WERI-Rb-1 (cell line): ENCODE measurements around the gene CRACDL.
"Not testable (repeated sequence)": the region's sequence is repeated elsewhere in the genome, so short reads cannot be mapped to it uniquely, and the experiment has no call there.

Experiments
- DNase-seq: peaks from one replicate; pipeline ENCODE4 v3.0.0-alpha.2; 2020
- H3K27ac ChIP-seq: fragments of 250-450 bp; sonication (Bioruptor Pico); 2 replicates; pipeline ENCODE4 v1.5.1; 2020; ENCODE audit warnings: mild to moderate bottlenecking, moderate library complexity
- H3K27me3 ChIP-seq: fragments of 250-450 bp; sonication (Bioruptor Pico); 2 replicates; pipeline ENCODE4 v1.5.1; 2021; ENCODE audit warnings: mild to moderate bottlenecking, low read depth, moderate library complexity; ENCODE audit not compliant: insufficient read depth, severe bottlenecking
- H3K36me3 ChIP-seq: fragments of 250-450 bp; sonication (Bioruptor Pico); 2 replicates; pipeline ENCODE4 v1.5.1; 2020; ENCODE audit warnings: mild to moderate bottlenecking, moderate library complexity
- H3K4me3 ChIP-seq: 2 replicates; pipeline ENCODE4 v1.5.1; 2011; ENCODE audit warnings: low read depth, mild to moderate bottlenecking, control low read depth, low read length
- H3K9me3 ChIP-seq: fragments of 250-450 bp; sonication (Bioruptor Pico); 2 replicates; pipeline ENCODE4 v1.5.1; 2021; ENCODE audit warnings: mild to moderate bottlenecking, moderate library complexity; ENCODE audit not compliant: severe bottlenecking
- TF ChIP-seq, protein P1 (sequence below): IDR thresholded peaks from 2 replicates; pipeline ENCODE4 v1.5.1; 2011; ENCODE audit warnings: low read depth, mild to moderate bottlenecking, control low read depth, inconsistent platforms, low read length

The CRACDL gene

DNA sequence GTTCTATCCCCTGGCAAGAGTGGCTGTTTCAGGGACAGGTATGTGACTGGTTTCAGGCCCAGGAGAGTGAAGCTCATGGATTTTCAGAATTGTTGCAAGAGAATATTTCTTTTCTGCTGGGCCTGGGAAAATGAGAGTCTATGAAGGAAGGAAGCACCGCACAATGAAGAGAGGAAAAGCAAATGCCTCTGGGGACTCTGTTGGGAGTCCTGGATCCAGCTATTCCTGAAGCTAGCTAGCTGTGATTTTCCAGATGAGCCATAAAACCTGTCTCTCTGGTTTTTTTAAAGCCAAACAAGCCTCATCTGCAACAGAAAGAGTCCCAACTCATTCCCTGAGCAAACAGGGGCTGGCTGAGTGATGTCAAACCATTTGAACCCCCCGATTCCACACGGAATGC is 53.7 kb downstream of the CRACDL start:
- Histone ChIP-seq H3K4me3 (no peak overlapping the region), H3K9me3 (peaks cover 7% of the 10 kb centered on the region), H3K27me3 (no peaks in the 10 kb centered on the region), H3K36me3 (no peaks in the 10 kb centered on the region), H3K27ac (no peak overlapping the region)
- TF ChIP-seq, protein P1, sequence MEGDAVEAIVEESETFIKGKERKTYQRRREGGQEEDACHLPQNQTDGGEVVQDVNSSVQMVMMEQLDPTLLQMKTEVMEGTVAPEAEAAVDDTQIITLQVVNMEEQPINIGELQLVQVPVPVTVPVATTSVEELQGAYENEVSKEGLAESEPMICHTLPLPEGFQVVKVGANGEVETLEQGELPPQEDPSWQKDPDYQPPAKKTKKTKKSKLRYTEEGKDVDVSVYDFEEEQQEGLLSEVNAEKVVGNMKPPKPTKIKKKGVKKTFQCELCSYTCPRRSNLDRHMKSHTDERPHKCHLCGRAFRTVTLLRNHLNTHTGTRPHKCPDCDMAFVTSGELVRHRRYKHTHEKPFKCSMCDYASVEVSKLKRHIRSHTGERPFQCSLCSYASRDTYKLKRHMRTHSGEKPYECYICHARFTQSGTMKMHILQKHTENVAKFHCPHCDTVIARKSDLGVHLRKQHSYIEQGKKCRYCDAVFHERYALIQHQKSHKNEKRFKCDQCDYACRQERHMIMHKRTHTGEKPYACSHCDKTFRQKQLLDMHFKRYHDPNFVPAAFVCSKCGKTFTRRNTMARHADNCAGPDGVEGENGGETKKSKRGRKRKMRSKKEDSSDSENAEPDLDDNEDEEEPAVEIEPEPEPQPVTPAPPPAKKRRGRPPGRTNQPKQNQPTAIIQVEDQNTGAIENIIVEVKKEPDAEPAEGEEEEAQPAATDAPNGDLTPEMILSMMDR, result no peak
- no peak for DNase-seq

DNA sequence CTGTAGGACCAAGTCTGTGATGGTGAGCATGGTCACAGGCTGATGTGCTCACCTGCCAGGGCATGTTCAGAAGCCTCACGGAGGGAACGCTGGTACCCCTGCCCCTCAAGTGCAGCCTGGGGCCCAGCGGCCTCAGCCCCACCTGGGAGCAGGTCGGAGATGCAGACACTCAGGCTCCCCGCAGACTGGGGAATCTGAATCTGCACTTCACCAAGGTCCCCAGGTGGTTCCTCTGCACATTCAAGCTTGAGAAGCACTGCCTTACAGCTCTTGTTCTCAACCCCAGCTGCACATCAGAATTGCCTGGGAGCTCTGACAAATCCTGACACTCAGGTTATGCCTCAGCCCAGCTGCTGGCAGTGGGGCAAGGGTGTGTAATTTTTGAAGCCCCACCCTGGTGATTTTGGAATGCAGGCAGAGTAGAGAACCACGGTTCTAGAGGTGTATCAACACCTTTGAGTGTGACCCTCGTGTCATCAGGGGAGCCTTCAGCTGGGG is 54.8 kb downstream of the CRACDL start:
- no peaks in the 10 kb centered on the region for H3K9me3 ChIP-seq

DNA sequence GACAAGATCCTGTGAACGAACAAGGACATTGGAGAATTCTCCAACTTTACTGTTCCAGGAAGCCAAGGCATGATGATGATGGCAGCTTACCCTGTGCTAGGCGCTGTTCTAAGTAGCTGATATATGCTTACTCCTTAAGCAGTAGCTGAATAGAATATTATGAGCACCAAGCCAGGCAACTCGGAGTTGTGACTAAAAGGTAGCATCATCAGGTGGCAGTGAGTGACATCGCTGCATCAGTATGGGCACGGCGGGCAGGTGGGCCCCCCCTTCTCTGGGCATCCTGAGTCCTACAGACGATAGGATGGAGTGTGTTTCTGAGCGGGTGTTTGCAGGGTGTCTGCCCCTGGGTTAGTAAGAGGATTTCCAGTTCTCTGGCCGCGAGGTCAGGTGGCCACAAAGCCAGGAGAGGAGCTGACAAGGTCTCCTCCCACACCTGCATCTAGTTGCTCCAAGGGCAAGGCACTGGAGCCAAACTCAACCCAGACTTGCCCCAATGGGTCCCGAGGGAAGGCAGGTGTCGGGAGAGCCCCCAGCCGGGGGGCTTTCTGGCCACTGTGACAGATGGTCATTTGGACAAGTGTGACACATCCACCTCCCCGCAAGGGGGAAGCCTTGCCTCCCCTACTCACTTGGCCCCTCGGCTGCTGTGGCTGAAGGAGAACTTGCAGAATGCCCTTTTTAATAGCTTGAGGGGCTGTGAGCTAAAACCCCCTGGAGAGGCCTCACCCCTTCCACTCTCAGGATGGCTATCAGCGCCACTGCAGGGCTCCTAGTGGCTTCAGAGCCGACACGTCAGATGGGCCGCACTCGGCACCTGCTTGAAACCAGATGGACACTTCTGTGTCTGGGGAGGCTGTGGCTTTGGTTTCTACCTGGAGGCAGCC is 55.5 kb downstream of the CRACDL start:
- peak; percentile 71 for DNase-seq

More for the DNA sequence above, 54.8 kb downstream of the CRACDL start:
- H3K27me3 ChIP-seq, result no peaks in the 10 kb centered on the region
- TF ChIP-seq, protein P1, result no peak
- H3K36me3 ChIP-seq, result no peaks in the 10 kb centered on the region
- DNase-seq, result no peak
- no peak overlapping the region; the same call in 1 of the 2 replicates for H3K27ac ChIP-seq
- H3K4me3 ChIP-seq, result no peak overlapping the region

DNA sequence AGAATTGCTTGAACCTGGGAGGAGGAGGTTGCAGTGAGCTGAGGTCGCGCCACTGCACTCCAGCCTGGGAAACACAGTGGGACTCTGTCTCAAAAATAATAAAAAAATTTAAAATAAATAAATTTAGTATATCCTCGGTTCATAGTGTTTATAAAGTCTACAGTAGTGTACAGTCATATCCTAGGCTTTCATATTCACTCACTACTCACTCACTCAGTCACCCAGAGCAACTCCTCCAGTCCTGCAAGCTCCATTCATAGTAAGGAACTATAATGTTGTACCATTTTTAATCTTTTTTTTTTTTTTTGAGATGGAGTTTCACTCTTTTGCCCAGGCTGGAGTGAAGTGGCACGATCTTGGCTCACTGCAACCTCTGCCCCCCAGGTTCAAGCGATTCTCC is 58.4 kb downstream of the CRACDL start:
- not testable (repeated sequence) for H3K27me3 ChIP-seq, DNase-seq, H3K36me3 ChIP-seq, H3K27ac ChIP-seq, H3K9me3 ChIP-seq, H3K4me3 ChIP-seq

More for the DNA sequence above, 55.5 kb downstream of the CRACDL start:
- Histone ChIP-seq H3K4me3 (peak overlapping the region; percentile 26; the same call in 1 of the 2 replicates), H3K27me3 (no peaks in the 10 kb centered on the region), H3K9me3 (no peaks in the 10 kb centered on the region), H3K27ac (peak overlapping the region; percentile 27; the same call in 1 of the 2 replicates), H3K36me3 (no peaks in the 10 kb centered on the region)
- TF ChIP-seq, protein P1, result peak; percentile 86

DNA sequence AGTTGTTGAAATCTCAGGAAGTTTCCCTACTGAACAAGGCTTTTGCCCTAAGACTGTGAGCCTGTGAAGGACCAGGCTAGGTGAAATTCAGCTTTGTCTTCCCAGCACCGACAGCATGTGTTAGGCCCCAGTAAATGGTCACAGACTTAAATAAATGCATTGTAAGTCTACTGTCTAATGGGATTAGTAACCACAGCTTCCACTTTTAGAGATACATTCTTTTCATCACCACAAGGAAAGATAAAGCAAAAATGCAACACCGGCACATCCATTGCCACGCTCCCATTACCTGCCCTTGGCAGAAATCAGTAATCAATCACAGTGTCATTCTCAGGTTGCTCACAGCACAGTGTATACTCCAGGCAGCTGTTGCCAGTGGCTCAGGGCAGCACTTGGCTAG is 59.3 kb downstream of the CRACDL start:
- no peak for DNase-seq
- Histone ChIP-seq H3K4me3 (no peak overlapping the region), H3K9me3 (no peaks in the 10 kb centered on the region), H3K27ac (no peak overlapping the region), H3K27me3 (no peaks in the 10 kb centered on the region), H3K36me3 (no peaks in the 10 kb centered on the region)
- TF ChIP-seq, protein P1, result no peak

DNA sequence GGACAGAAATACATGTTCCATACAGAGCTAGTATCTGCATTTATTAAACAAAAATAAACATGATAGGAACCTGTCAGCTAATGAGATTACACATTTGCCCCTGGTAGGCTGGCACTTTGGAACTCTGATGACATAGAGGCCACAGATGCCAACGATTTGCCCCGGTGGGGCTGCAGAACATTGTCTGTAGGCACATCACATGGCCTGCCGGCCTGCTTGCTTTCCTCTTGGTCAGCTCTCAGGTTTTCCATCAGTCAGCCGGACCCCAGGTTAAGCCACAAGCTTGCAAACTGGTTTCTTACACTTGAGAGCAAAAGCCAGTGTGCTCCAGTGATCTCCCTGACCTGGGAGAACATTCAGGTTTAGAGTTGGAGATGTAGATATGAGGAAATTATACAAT is 60.3 kb downstream of the CRACDL start:
- Histone ChIP-seq H3K36me3 (no peaks in the 10 kb centered on the region), H3K9me3 (no peaks in the 10 kb centered on the region), H3K27ac (no peak overlapping the region), H3K27me3 (no peaks in the 10 kb centered on the region), H3K4me3 (no peak overlapping the region)
- TF ChIP-seq, protein P1, result no peak
- no peak for DNase-seq
